Esophagus squamous epithelium (tissue), 4 donors: ENCODE results near the gene SKI.

Source experiments
- CTCF ChIP-seq, 6 experiments: fragments of 450-650 bp in 4 of 6; fragments of 200-600 bp in 2 of 6; sonication (generic) in 2 of 6; IDR thresholded peaks; one replicate each; pipeline ENCODE4 v1.5.1; 2016 to 2019; ENCODE audit warnings: antibody characterized with exemption in 6 of 6, mild to moderate bottlenecking in 4 of 6, moderate library complexity in 4 of 6
- POLR2A ChIP-seq, 4 donors: fragments of 450-650 bp; IDR thresholded peaks; one replicate each; pipeline ENCODE4 v1.6.1; 2017; ENCODE audit warnings: antibody characterized with exemption in 4 of 4, mild to moderate bottlenecking in 4 of 4, moderate library complexity in 3 of 4

- TF ChIP-seq CTCF (IDR thresholded peaks at IDR 0.05) (no peak), POLR2A (IDR thresholded peaks at IDR 0.05) (no peak)
Observed at GRCh38 chr1:2228157-2228594, at the start of gene SKI.
